GM21360 (cell line): ENCODE results near the gene COL6A6.
"Not testable (repeated sequence)": the region's sequence is repeated elsewhere in the genome, so short reads cannot be mapped to it uniquely, and the experiment has no call there.

ENCODE experiments used
- ATAC-seq: cut with Tn5 transposase; IDR thresholded peaks from one replicate; pipeline ENCODE4 v1.9.1; 2021; ENCODE audit warnings: mild to moderate bottlenecking, moderate library complexity; ENCODE audit not compliant: unreplicated experiment

Gene COL6A6

DNA sequence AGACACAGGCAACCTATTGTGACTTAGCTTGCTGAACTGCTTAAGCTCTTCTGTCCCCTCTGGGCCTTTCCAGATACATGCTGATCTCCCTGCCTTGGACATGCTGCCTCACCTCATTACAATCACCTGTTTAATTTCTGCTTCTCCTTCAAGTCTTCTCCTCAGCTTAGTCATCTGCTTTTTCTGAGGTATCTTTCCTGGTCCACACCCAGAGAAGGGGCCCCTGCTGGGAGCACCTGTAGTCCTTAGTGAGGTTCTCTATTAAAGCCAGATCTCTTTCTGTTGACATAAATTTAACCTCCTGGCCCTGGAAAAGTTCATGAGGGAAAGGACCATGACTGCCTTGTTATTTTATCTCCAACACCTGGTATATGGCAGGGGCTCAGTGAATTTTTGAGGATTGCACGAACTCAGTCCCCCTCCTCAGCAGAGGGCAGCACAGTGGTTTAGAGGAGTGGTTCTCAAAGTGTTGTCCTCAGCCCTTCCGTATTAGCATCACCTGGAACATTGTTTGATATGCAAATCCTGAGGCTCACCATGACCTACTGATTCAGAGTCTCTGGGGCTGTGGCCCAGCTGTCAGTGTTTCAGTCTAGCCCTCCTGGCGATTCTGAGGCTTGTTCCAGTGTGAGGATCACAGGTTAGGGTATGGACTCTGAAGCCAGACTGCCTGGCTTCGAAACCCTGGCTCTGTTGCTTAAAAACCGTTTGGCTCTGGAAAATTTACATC is 12.7 kb downstream of the COL6A6 start:
- ATAC-seq = no peak

- ATAC-seq = no peak
Measured at GRCh38 chr3:130533247-130533646, 16.3 kb downstream of the COL6A6 start.

GRCh38 chr3:130537673-130538304 is 20.8 kb downstream of the COL6A6 start:
- ATAC-seq = no peak

DNA sequence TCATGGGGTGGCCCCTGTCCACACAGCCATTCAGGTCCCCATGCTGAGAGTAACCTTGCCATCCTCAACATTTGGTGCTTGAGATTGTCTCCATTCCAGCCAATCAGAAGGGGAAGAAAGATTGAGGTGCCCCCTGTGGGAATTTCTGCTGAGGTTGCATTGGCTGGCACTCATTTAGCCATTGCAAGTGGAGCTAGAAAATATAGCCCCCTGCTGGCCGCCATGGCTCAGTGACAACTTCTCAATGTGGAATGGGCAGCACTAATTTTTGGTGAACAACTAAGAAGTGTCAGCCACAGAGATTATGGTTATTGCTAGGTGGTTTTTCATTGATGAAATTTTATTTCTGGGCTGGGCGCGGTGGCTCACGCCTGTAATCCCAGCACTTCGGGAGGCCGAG is 22.0 kb downstream of the COL6A6 start:
- ATAC-seq = peak; percentile 57

DNA sequence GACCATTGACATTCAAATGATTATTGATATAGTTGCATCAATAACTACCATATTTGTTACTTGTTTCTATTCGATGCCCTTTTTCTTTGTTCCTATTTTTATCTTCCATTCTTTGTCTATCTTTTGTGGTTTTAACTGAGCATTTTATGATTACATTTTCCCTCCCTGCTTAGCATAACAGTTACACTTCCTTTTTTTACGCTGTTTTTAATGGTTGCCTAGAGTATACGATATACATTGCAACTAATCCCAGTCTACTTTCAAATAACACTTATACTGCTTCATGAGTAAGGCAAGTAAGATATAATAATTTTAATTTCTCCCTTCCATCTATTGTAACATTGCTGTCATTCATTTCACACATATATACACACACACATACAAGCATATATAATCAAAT is 26.3 kb downstream of the COL6A6 start:
- ATAC-seq = no peak

DNA sequence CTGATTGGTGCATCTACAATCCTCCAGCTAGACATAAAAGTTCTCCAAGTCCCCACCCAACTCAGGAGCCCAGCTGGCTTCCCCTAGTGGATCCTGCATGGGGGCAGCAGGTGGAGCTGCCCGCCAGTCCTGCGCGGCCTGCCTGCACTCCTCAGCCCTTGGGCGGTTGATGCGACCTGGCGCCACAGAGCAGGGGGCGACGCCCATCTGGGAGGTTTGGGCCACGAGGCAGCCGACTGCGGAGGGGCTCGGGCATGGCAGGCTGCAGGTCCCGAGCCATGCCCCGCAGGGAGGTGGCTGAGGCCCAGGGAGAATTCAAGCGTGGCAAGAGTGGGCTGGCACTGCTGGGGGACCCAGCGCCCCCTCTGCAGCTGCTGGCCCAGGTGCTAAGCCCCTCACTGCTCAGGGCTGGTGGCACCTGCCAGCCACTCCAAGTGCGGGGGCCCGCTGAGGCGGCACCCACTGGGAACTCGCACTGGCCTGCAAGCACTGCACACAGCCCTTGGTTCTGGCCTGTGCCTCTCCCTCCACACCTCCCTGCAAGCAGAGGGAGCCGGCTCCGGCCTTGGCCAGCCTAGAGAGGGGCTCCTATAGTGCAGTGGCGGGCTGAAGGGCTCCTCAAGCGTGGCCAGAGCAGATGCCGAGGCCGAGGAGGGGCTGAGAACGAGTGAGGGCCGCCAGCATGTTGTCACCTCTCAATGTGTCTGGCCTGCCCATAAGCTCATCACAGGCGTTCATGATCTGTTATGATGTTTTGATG is 30.1 kb downstream of the COL6A6 start:
- ATAC-seq = no peak

DNA sequence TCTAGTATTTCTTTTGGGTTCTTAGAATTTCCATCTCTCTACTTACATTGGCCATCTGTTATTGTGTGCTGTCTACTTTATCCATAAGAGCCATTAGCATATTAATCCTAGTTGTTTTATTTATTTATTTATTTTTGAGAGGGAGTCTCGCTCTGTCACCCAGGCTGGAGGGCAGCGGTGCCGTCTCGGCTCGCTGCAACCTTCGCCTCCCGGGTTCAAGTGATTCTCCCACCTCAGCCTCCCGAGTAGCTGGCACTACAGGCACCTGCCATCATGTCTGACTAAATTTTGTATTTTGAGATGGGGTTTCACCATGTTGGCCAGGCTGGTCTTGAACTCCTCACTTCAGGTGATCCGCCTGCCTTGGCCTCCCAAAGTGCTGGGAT is 30.7 kb downstream of the COL6A6 start:
- ATAC-seq = not testable (repeated sequence)

DNA sequence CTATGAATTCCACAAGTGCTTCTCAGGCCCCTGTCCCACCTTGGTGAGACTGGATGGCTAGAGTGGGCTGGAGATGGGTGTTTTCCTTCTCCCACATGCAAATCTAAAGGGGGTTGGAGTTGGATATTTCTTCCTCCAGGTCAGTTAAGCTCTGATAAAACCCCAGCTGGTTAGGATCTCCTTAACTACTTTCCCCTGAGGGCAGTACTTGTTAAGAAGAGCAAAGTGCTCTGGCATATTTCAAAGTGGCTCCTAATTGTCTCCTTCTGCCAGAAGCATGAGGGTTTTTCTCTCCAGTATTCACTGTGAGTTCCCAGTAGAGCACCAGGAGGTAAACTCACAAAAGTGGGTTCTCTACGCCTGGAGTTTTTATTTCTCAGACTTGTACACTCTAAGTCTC is 31.4 kb downstream of the COL6A6 start:
- ATAC-seq = no peak

GRCh38 chr3:130557336-130558035 is 40.5 kb downstream of the COL6A6 start:
- no peak for ATAC-seq

- no peak for ATAC-seq
Measured at GRCh38 chr3:130558366-130558765, 41.4 kb downstream of the COL6A6 start.

DNA sequence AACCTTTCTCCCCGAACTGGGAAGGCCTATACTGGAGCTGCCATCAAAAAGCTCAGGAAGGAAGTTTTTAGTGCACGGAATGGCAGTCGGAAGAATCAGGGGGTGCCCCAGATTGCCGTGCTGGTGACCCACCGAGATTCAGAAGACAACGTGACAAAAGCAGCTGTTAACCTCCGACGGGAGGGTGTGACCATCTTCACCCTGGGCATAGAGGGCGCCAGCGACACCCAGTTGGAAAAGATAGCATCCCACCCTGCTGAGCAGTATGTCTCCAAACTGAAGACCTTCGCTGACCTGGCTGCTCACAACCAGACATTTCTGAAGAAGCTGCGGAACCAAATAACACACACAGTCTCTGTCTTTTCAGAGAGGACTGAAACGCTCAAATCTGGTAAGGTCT is 48.2 kb downstream of the COL6A6 start:
- ATAC-seq = no peak
